ENCODE measurements around the gene TPH1. TPM values are rescaled to one million over a fixed set of nuclear protein-coding genes. Genes with fewer than 3 reads are reported as not detected.
A peak's percentile ranks its signal among the peaks of the same experiment; 100 is the strongest.

Gene TPH1
- total RNA-seq (0.13 TPM), polyA plus RNA-seq (ENCODE audit: insufficient read depth in 1 of 8, insufficient read length in 8 of 8, low replicate concordance in 1 of 8) (1 to 10 TPM in 1 of 8 donors, under 1 TPM in 7; 0.06 to 1.0 (median 0.34) TPM)
- long read RNA-seq, donor 1: 0 reads
- long read RNA-seq, donor 2: 0 reads
- long read RNA-seq, donor 3: 0 reads
- long read RNA-seq, donor 4: 0 reads
- long read RNA-seq, donor 5: 0 reads
- long read RNA-seq, donor 6: 0 reads
- long read RNA-seq, donor 7: 0 reads
- long read RNA-seq, donor 8: 0 reads
- long read RNA-seq, donor 9: 0 reads
- long read RNA-seq, donor 10: 0 reads
- long read RNA-seq, donor 11: 0 reads

GRCh38 chr11:18046116-18046777 lies at the start of gene TPH1:
Gene TPH1 (minus strand): TSS chr11:18046269. CDS start chr11:18040762, 5,507 bp downstream.
- WGBS (ENCODE audit: insufficient coverage): 5% methylated on average over 31 of the region's 36 CpGs
- no peaks in the 10 kb centered on the region for H3K9me3 ChIP-seq (replicated peaks; ENCODE audit: control insufficient read depth, low read depth, low read length)
- H3K27me3 ChIP-seq (ENCODE audit: control insufficient read depth, insufficient read depth, low read length): peaks cover 14% of the 10 kb centered on the region
- DNase-seq: peak; percentile 16
- H3K27ac ChIP-seq (ENCODE audit: low read length): no peak within 1 kb of the TSS
- no peaks in the 10 kb centered on the region for H3K36me3 ChIP-seq (ENCODE audit: control insufficient read depth, insufficient read depth, low read length)
- no peak within 1 kb of the TSS for H3K4me3 ChIP-seq (ENCODE audit: low read length)
- peaks cover 4% of the 10 kb centered on the region for H3K4me1 ChIP-seq (ENCODE audit: control insufficient read depth, insufficient read depth, low read length)

- Histone ChIP-seq H3K27me3 (ENCODE audit: control insufficient read depth, insufficient read depth, low read length) (no peaks in the 10 kb centered on the region), H3K4me3 (ENCODE audit: low read length) (no peak overlapping the region), H3K36me3 (ENCODE audit: control insufficient read depth, insufficient read depth, low read length) (peaks cover 46% of the 10 kb centered on the region), H3K27ac (ENCODE audit: low read length) (no peak overlapping the region), H3K9me3 (replicated peaks; ENCODE audit: control insufficient read depth, low read depth, low read length) (no peaks in the 10 kb centered on the region), H3K4me1 (ENCODE audit: control insufficient read depth, insufficient read depth, low read length) (no peaks in the 10 kb centered on the region)
- no peak for DNase-seq
Observed at GRCh38 chr11:18093959-18094358, 47.9 kb upstream of the TPH1 start.

- H3K36me3 ChIP-seq (ENCODE audit: control insufficient read depth, insufficient read depth, low read length): peaks cover 49% of the 10 kb centered on the region
Observed at GRCh38 chr11:18091731-18092130, 45.7 kb upstream of the TPH1 start.

GRCh38 chr11:18088966-18089365 lies 42.9 kb upstream of the TPH1 start:
- Histone ChIP-seq H3K4me3 (ENCODE audit: low read length) (no peak overlapping the region), H3K36me3 (ENCODE audit: control insufficient read depth, insufficient read depth, low read length) (peaks cover 43% of the 10 kb centered on the region), H3K27me3 (ENCODE audit: control insufficient read depth, insufficient read depth, low read length) (no peaks in the 10 kb centered on the region), H3K27ac (ENCODE audit: low read length) (no peak overlapping the region), H3K4me1 (ENCODE audit: control insufficient read depth, insufficient read depth, low read length) (no peaks in the 10 kb centered on the region), H3K9me3 (replicated peaks; ENCODE audit: control insufficient read depth, low read depth, low read length) (no peaks in the 10 kb centered on the region)
- no peak for DNase-seq
- 100% methylated on average over 1 of the region's 3 CpGs for WGBS (ENCODE audit: insufficient coverage)

More at GRCh38 chr11:18091731-18092130, 45.7 kb upstream of the TPH1 start:
- no peaks in the 10 kb centered on the region for H3K4me1 ChIP-seq (ENCODE audit: control insufficient read depth, insufficient read depth, low read length)
- no peaks in the 10 kb centered on the region for H3K27me3 ChIP-seq (ENCODE audit: control insufficient read depth, insufficient read depth, low read length)
- H3K9me3 ChIP-seq (replicated peaks; ENCODE audit: control insufficient read depth, low read depth, low read length): no peaks in the 10 kb centered on the region
- H3K4me3 ChIP-seq (ENCODE audit: low read length): no peak overlapping the region
- 95% methylated on average over 2 of the region's 2 CpGs for WGBS (ENCODE audit: insufficient coverage)
- H3K27ac ChIP-seq (ENCODE audit: low read length): no peak overlapping the region
- no peak for DNase-seq

GRCh38 chr11:18088366-18088765 lies 42.3 kb upstream of the TPH1 start:
- Histone ChIP-seq H3K4me1 (ENCODE audit: control insufficient read depth, insufficient read depth, low read length) (no peaks in the 10 kb centered on the region), H3K27me3 (ENCODE audit: control insufficient read depth, insufficient read depth, low read length) (no peaks in the 10 kb centered on the region), H3K36me3 (ENCODE audit: control insufficient read depth, insufficient read depth, low read length) (peaks cover 37% of the 10 kb centered on the region), H3K9me3 (replicated peaks; ENCODE audit: control insufficient read depth, low read depth, low read length) (no peaks in the 10 kb centered on the region), H3K4me3 (ENCODE audit: low read length) (no peak overlapping the region), H3K27ac (ENCODE audit: low read length) (no peak overlapping the region)
- 100% methylated on average over 2 of the region's 2 CpGs for WGBS (ENCODE audit: insufficient coverage)
- no peak for DNase-seq

- no peak for DNase-seq
- WGBS (ENCODE audit: insufficient coverage): 70% methylated on average over 2 of the region's 2 CpGs
- Histone ChIP-seq H3K4me3 (ENCODE audit: low read length) (no peak overlapping the region), H3K9me3 (replicated peaks; ENCODE audit: control insufficient read depth, low read depth, low read length) (no peaks in the 10 kb centered on the region), H3K27ac (ENCODE audit: low read length) (no peak overlapping the region), H3K36me3 (ENCODE audit: control insufficient read depth, insufficient read depth, low read length) (peaks cover 24% of the 10 kb centered on the region), H3K27me3 (ENCODE audit: control insufficient read depth, insufficient read depth, low read length) (no peaks in the 10 kb centered on the region), H3K4me1 (ENCODE audit: control insufficient read depth, insufficient read depth, low read length) (no peaks in the 10 kb centered on the region)
Observed at GRCh38 chr11:18081551-18081950, 35.5 kb upstream of the TPH1 start.

GRCh38 chr11:18080451-18080850 lies 34.4 kb upstream of the TPH1 start:
- Histone ChIP-seq H3K4me3 (ENCODE audit: low read length) (no peak overlapping the region), H3K27me3 (ENCODE audit: control insufficient read depth, insufficient read depth, low read length) (no peaks in the 10 kb centered on the region), H3K36me3 (ENCODE audit: control insufficient read depth, insufficient read depth, low read length) (peaks cover 20% of the 10 kb centered on the region), H3K27ac (ENCODE audit: low read length) (no peak overlapping the region), H3K4me1 (ENCODE audit: control insufficient read depth, insufficient read depth, low read length) (no peaks in the 10 kb centered on the region), H3K9me3 (replicated peaks; ENCODE audit: control insufficient read depth, low read depth, low read length) (no peaks in the 10 kb centered on the region)
- DNase-seq: no peak
- no CpG with 5 or more reads among the region's 4 CpGs for WGBS (ENCODE audit: insufficient coverage)

GRCh38 chr11:18078909-18079308 lies 32.8 kb upstream of the TPH1 start:
- H3K9me3 ChIP-seq (replicated peaks; ENCODE audit: control insufficient read depth, low read depth, low read length): no peaks in the 10 kb centered on the region
- no peak overlapping the region for H3K27ac ChIP-seq (ENCODE audit: low read length)
- no peak for DNase-seq
- peaks cover 17% of the 10 kb centered on the region for H3K36me3 ChIP-seq (ENCODE audit: control insufficient read depth, insufficient read depth, low read length)
- H3K4me1 ChIP-seq (ENCODE audit: control insufficient read depth, insufficient read depth, low read length): no peaks in the 10 kb centered on the region
- H3K27me3 ChIP-seq (ENCODE audit: control insufficient read depth, insufficient read depth, low read length): no peaks in the 10 kb centered on the region
- H3K4me3 ChIP-seq (ENCODE audit: low read length): no peak overlapping the region
- no CpG with 5 or more reads among the region's 2 CpGs for WGBS (ENCODE audit: insufficient coverage)

GRCh38 chr11:18075444-18075843 lies 29.4 kb upstream of the TPH1 start:
- Histone ChIP-seq H3K36me3 (ENCODE audit: control insufficient read depth, insufficient read depth, low read length) (peaks cover 8% of the 10 kb centered on the region), H3K27me3 (ENCODE audit: control insufficient read depth, insufficient read depth, low read length) (no peaks in the 10 kb centered on the region), H3K27ac (ENCODE audit: low read length) (no peak overlapping the region), H3K4me1 (ENCODE audit: control insufficient read depth, insufficient read depth, low read length) (no peaks in the 10 kb centered on the region), H3K4me3 (ENCODE audit: low read length) (no peak overlapping the region), H3K9me3 (replicated peaks; ENCODE audit: control insufficient read depth, low read depth, low read length) (no peaks in the 10 kb centered on the region)
- no peak for DNase-seq
- no CpG with 5 or more reads among the region's 3 CpGs for WGBS (ENCODE audit: insufficient coverage)

- 100% methylated on average over 1 of the region's 4 CpGs for WGBS (ENCODE audit: insufficient coverage)
- Histone ChIP-seq H3K36me3 (ENCODE audit: control insufficient read depth, insufficient read depth, low read length) (no peaks in the 10 kb centered on the region), H3K4me3 (ENCODE audit: low read length) (no peak overlapping the region), H3K4me1 (ENCODE audit: control insufficient read depth, insufficient read depth, low read length) (no peaks in the 10 kb centered on the region), H3K27ac (ENCODE audit: low read length) (no peak overlapping the region), H3K27me3 (ENCODE audit: control insufficient read depth, insufficient read depth, low read length) (no peaks in the 10 kb centered on the region), H3K9me3 (replicated peaks; ENCODE audit: control insufficient read depth, low read depth, low read length) (no peaks in the 10 kb centered on the region)
- no peak for DNase-seq
Observed at GRCh38 chr11:18071098-18071705, 25.1 kb upstream of the TPH1 start.
